Tibial nerve (tissue), 4 donors: ENCODE data around the gene NFATC2. TPM values are rescaled to one million over a fixed set of nuclear protein-coding genes. Genes with fewer than 3 reads are reported as not detected.

Experiments
- DNase-seq, 2 donors: peaks; one replicate each; pipeline ENCODE4 v3.0.0-alpha.2; 2019; ENCODE audit warnings: low spot score in 2 of 2
- H3K27ac ChIP-seq, 4 donors: fragments of 200-600 bp; sonication (generic) in 3 of 4; one replicate each; pipeline ENCODE4 v1.5.1; 2017 to 2019; ENCODE audit warnings: mild to moderate bottlenecking in 1 of 4
- H3K27me3 ChIP-seq, 2 donors: fragments of 200-600 bp; sonication (generic) in 1 of 2; one replicate each; pipeline versions ENCODE4 v1.5.1 to v1.6.0; 2017 to 2019
- H3K36me3 ChIP-seq, 3 donors: fragments of 200-600 bp; sonication (generic); one replicate each; pipeline ENCODE4 v1.5.1; 2018 to 2019
- H3K4me1 ChIP-seq, 4 donors: fragments of 200-600 bp; sonication (generic) in 3 of 4; one replicate each; pipeline ENCODE4 v1.5.1; 2017 to 2019
- H3K4me3 ChIP-seq, 4 donors: fragments of 200-600 bp; sonication (generic) in 3 of 4; one replicate each; pipeline ENCODE4 v1.5.1; 2017 to 2019; ENCODE audit warnings: mild to moderate bottlenecking in 1 of 4, moderate library complexity in 1 of 4
- H3K9me3 ChIP-seq, 4 donors: fragments of 200-600 bp; sonication (generic) in 3 of 4; one replicate each; pipeline ENCODE4 v1.5.1; 2017 to 2019
- CTCF ChIP-seq, 5 experiments: fragments of 200-600 bp in 3 of 5; fragments of 450-650 bp in 2 of 5; sonication (generic) in 3 of 5; IDR thresholded peaks; one replicate each; pipeline ENCODE4 v1.5.1; 2016 to 2019; ENCODE audit warnings: antibody characterized with exemption in 5 of 5, mild to moderate bottlenecking in 3 of 5, moderate library complexity in 2 of 5
- EP300 ChIP-seq, 2 donors: sonication (generic); formaldehyde crosslinking; IDR thresholded peaks; one replicate each; pipeline ENCODE4 v1.6.1; 2017; ENCODE audit warnings: antibody characterized with exemption in 2 of 2, mild to moderate bottlenecking in 1 of 2
- POLR2A ChIP-seq, 2 donors: fragments of 450-650 bp; IDR thresholded peaks; one replicate each; pipeline ENCODE4 v1.6.1; 2017; ENCODE audit warnings: antibody characterized with exemption in 2 of 2, mild to moderate bottlenecking in 2 of 2, moderate library complexity in 2 of 2
- WGBS, 2 donors: methylation state at CpG; one replicate each; pipeline ENCODE4 v1.1.5; 2018; 5-methylcytosine and 5-hydroxymethylcytosine counted together
- total RNA-seq, 4 donors: library from RNA; depleted of rRNA; stranded (reverse); fragments of >200 nt; gene quantifications; one replicate each; pipeline ENCODE4 v1.1.0, GENCODE V29; 2016

Gene NFATC2
- total RNA-seq, 4 donors from 2014 or later, result 6.0 to 11.5 (median 7.7) TPM

DNA sequence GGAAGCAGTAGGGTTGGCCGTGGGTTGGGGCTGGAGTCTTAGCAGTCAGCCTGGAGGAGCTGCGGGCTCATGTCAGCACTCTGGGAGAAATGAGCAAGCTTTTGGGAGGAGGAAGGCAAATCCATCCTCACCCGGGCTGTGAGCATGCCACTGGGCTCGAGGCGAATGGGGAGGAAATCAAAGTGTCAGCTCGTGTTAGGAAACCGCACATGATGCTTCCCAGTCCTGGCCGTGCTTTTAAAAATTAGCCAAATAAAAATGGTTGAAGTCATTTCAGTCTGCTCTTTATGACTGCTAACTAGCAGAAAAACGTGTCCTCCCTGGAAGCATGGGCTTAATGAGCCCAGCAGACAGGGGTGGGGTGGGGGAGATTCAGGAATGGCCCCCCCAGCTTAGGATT lies 98.1 kb downstream of the NFATC2 start:
- Histone ChIP-seq H3K4me1 (peaks cover 0 to 40% (median 16%) of the 10 kb centered on the region in 4 donors), H3K27ac (no peak overlapping the region), H3K36me3 (no peaks in the 10 kb centered on the region), H3K4me3 (no peak overlapping the region), H3K9me3 (no peaks in the 10 kb centered on the region), H3K27me3 (no peaks in the 10 kb centered on the region)
- 81 to 85% methylated on average over 9 of the region's 9 CpGs for WGBS, 2 donors
- no peak for DNase-seq
- TF ChIP-seq EP300 (IDR thresholded peaks at IDR 0.05) (no peak), CTCF (IDR thresholded peaks at IDR 0.05) (no peak), POLR2A (IDR thresholded peaks at IDR 0.05) (no peak)

- H3K27ac ChIP-seq, result no peak overlapping the region
- TF ChIP-seq CTCF (IDR thresholded peaks at IDR 0.05), result no peak
- TF ChIP-seq EP300 (IDR thresholded peaks at IDR 0.05), result no peak
- TF ChIP-seq POLR2A (IDR thresholded peaks at IDR 0.05), result no peak
- WGBS, 2 donors, result 84 to 94% methylated on average over 6 of the region's 6 CpGs
- peaks cover 0 to 23% (median 11%) of the 10 kb centered on the region in 4 donors for H3K4me1 ChIP-seq
- H3K36me3 ChIP-seq, result no peaks in the 10 kb centered on the region
- no peaks in the 10 kb centered on the region for H3K9me3 ChIP-seq
- DNase-seq, result no peak
- H3K27me3 ChIP-seq, result no peaks in the 10 kb centered on the region
- H3K4me3 ChIP-seq, result no peak overlapping the region
Measured at GRCh38 chr20:51442602-51443001, 99.9 kb downstream of the NFATC2 start.

DNA sequence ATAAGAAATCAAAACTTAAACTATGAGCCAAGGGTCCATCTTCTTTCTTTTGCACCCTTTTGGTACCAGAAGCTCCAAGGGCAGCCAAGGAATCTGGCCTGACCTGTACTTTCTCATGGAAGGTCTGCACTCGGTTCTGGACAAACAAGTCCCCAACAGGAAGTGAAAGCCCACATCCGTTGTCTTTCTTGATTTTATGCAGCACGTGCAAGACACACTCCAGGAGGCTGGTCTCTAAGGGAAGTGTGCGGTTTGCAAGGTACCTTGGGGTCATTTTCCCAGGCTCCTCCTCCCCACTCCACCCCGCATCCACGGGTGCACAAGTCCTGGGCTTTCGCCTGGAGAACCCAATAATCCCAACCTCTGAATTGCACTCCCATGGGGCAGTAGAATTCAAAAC lies 101.9 kb downstream of the NFATC2 start:
- TF ChIP-seq CTCF (IDR thresholded peaks at IDR 0.05) (no peak), POLR2A (IDR thresholded peaks at IDR 0.05) (no peak), EP300 (IDR thresholded peaks at IDR 0.05) (no peak)
- Histone ChIP-seq H3K4me1 (peaks cover 0 to 6% (median 1%) of the 10 kb centered on the region in 4 donors), H3K36me3 (peaks cover 0 to 3% (median 0%) of the 10 kb centered on the region in 3 donors), H3K9me3 (no peaks in the 10 kb centered on the region), H3K27ac (no peak overlapping the region), H3K4me3 (no peak overlapping the region), H3K27me3 (no peaks in the 10 kb centered on the region)
- DNase-seq, result no peak
- WGBS, 2 donors, result 51 to 64% methylated on average over 7 of the region's 7 CpGs

GRCh38 chr20:51439160-51439689 lies 103.3 kb downstream of the NFATC2 start:
- Histone ChIP-seq H3K4me3 (no peak overlapping the region), H3K27me3 (no peaks in the 10 kb centered on the region), H3K9me3 (no peaks in the 10 kb centered on the region), H3K27ac (no peak overlapping the region), H3K4me1 (peaks cover 0 to 6% (median 0%) of the 10 kb centered on the region in 4 donors), H3K36me3 (peaks cover 0 to 17% (median 0%) of the 10 kb centered on the region in 3 donors)
- WGBS, 2 donors, result 88 to 90% methylated on average over 8 to 9 of the region's 9 CpGs
- DNase-seq, result no peak
- TF ChIP-seq CTCF (IDR thresholded peaks at IDR 0.05) (no peak), EP300 (IDR thresholded peaks at IDR 0.05) (no peak), POLR2A (IDR thresholded peaks at IDR 0.05) (no peak)

DNA sequence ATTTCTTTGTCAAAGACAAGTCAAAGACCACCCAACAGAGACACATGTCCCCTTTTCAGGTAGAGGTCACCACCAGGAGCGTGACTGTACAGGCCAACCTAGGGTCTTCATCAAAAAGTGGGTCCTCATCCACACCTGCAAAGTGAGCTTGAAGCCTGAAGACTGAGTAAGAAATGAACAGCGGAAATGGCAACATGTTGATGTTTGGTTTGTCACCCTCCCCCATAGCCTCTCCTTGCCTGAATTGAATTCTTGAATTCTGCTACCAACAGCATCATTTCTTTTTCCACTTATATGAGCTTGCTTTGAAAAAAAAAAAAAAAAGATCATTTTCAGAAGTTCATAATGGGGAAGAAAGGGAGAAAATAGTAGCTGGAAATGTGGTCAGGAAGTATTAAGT lies 104.4 kb downstream of the NFATC2 start:
- Histone ChIP-seq H3K9me3 (no peaks in the 10 kb centered on the region), H3K4me1 (peaks cover 0 to 6% (median 0%) of the 10 kb centered on the region in 4 donors), H3K4me3 (no peak overlapping the region), H3K27ac (no peak overlapping the region), H3K27me3 (no peaks in the 10 kb centered on the region), H3K36me3 (peaks cover 0 to 27% (median 0%) of the 10 kb centered on the region in 3 donors)
- no peak for DNase-seq
- TF ChIP-seq POLR2A (IDR thresholded peaks at IDR 0.05) (no peak), EP300 (IDR thresholded peaks at IDR 0.05) (no peak), CTCF (IDR thresholded peaks at IDR 0.05) (no peak)
- 85 to 93% methylated on average over 2 of the region's 2 CpGs for WGBS, 2 donors
